HEK293 (cell line): ENCODE results near the gene TAS2R4.

Experiments used
- ATF2 ChIP-seq: fragments of 450-650 bp; formaldehyde crosslinking; IDR thresholded peaks from 2 replicates; pipeline ENCODE4 v1.5.1; 2016; ENCODE audit warnings: missing biosample characterization, missing genetic modification characterization, low read depth
- CTCF ChIP-seq: fragments of 450-650 bp; formaldehyde crosslinking; IDR thresholded peaks from 2 replicates; pipeline ENCODE4 v1.5.1; 2016; ENCODE audit warnings: missing biosample characterization, missing genetic modification characterization
- HOXA7 ChIP-seq: sonication (generic); formaldehyde crosslinking; IDR thresholded peaks from 2 replicates; pipeline ENCODE4 v1.8.1; 2022; ENCODE audit warnings: missing genetic modification reagents, borderline replicate concordance
- KLF16 ChIP-seq: fragments of 450-650 bp; formaldehyde crosslinking; IDR thresholded peaks from 2 replicates; pipeline ENCODE4 v1.5.1; 2017; ENCODE audit warnings: missing biosample characterization, missing genetic modification characterization
- PBX3 ChIP-seq: sonication (generic); formaldehyde crosslinking; IDR thresholded peaks from 2 replicates; pipeline ENCODE4 v1.8.1; 2022; ENCODE audit warnings: mild to moderate bottlenecking, moderate library complexity, missing genetic modification reagents
- SALL2 ChIP-seq: fragments of 450-650 bp; formaldehyde crosslinking; IDR thresholded peaks from 2 replicates; pipeline ENCODE4 v1.5.0; 2017; ENCODE audit warnings: missing biosample characterization, mild to moderate bottlenecking, missing genetic modification characterization, borderline replicate concordance
- SCRT1 ChIP-seq: fragments of 450-650 bp; formaldehyde crosslinking; IDR thresholded peaks from 2 replicates; pipeline ENCODE4 v1.5.1; 2016; ENCODE audit warnings: missing biosample characterization, missing genetic modification characterization, borderline replicate concordance
- TSHZ1 ChIP-seq: fragments of 450-650 bp; formaldehyde crosslinking; IDR thresholded peaks from 2 replicates; pipeline ENCODE4 v1.5.1; 2016; ENCODE audit warnings: missing biosample characterization, missing genetic modification characterization, borderline replicate concordance
- YY1 ChIP-seq: fragments of 450-650 bp; formaldehyde crosslinking; IDR thresholded peaks from 2 replicates; pipeline ENCODE4 v1.5.1; 2018; ENCODE audit warnings: missing biosample characterization, missing genetic modification characterization
- ZSCAN5A ChIP-seq: fragments of 450-650 bp; formaldehyde crosslinking; IDR thresholded peaks from 2 replicates; pipeline ENCODE4 v1.5.1; 2016; ENCODE audit warnings: missing biosample characterization, missing genetic modification characterization

GRCh38 chr7:141763797-141764196, 12.7 kb upstream of the TAS2R4 start, which contains the start of gene TAS2R3:
- TF ChIP-seq ZSCAN5A (tag by site-specific recombination): no peak
- no peak for TF ChIP-seq SALL2 (tag by site-specific recombination)
- no peak for TF ChIP-seq CTCF (tag by site-specific recombination)
- TF ChIP-seq HOXA7 (CRISPR knock-in tag): no peak
- TF ChIP-seq PBX3 (CRISPR knock-in tag): no peak
- no peak for TF ChIP-seq ATF2 (tag by site-specific recombination)
- no peak for TF ChIP-seq KLF16 (tag by site-specific recombination)
- TF ChIP-seq TSHZ1 (tag by site-specific recombination): no peak
- TF ChIP-seq SCRT1 (tag by site-specific recombination): 0 out of 2 replicates have a peak, but pooled peaks have one; percentile 18
- no peak for TF ChIP-seq YY1 (tag by site-specific recombination)
